GM04503 (cell line): ENCODE results near the gene SPOCK2.

Experiments
- DNase-seq: peaks from one replicate; pipeline ENCODE4 v3.0.0-alpha.2; 2012; ENCODE audit warnings: low read depth

Gene SPOCK2

GRCh38 chr10:72072046-72072445 is 16.3 kb downstream of the SPOCK2 start:
- no peak for DNase-seq

- no peak for DNase-seq
Measured at GRCh38 chr10:72069751-72070526, 18.4 kb downstream of the SPOCK2 start.

GRCh38 chr10:72068901-72069446 is 19.4 kb downstream of the SPOCK2 start:
- no peak for DNase-seq

- DNase-seq: no peak
Measured at GRCh38 chr10:72068126-72068765, 20.1 kb downstream of the SPOCK2 start.

- DNase-seq: no peak
Measured at GRCh38 chr10:72067463-72068125, 20.8 kb downstream of the SPOCK2 start.

GRCh38 chr10:72066318-72067284 is 21.8 kb downstream of the SPOCK2 start:
- no peak for DNase-seq

- no peak for DNase-seq
Measured at GRCh38 chr10:72065439-72066025, 22.8 kb downstream of the SPOCK2 start.

- DNase-seq: no peak
Measured at GRCh38 chr10:72063703-72064391, 24.5 kb downstream of the SPOCK2 start.

- DNase-seq: no peak
Measured at GRCh38 chr10:72062832-72063702, 25.3 kb downstream of the SPOCK2 start.

GRCh38 chr10:72062382-72062781 is 26.0 kb downstream of the SPOCK2 start:
- DNase-seq: no peak

- no peak for DNase-seq
Measured at GRCh38 chr10:72061930-72062329, 26.4 kb downstream of the SPOCK2 start.

- no peak for DNase-seq
Measured at GRCh38 chr10:72061491-72061890, 26.9 kb downstream of the SPOCK2 start.

GRCh38 chr10:72059843-72060822 is 28.2 kb downstream of the SPOCK2 start:
- DNase-seq: no peak

- DNase-seq: no peak
Measured at GRCh38 chr10:72058989-72059842, 29.1 kb downstream of the SPOCK2 start.

- DNase-seq: no peak
Measured at GRCh38 chr10:72058347-72058898, 29.9 kb downstream of the SPOCK2 start.

GRCh38 chr10:72056932-72057751 is 31.2 kb downstream of the SPOCK2 start:
- DNase-seq: no peak
